Inflammatory macrophage (primary cell): ENCODE measurements around the gene NUTM2A.
"Not testable (repeated sequence)": the region's sequence is repeated elsewhere in the genome, so short reads cannot be mapped to it uniquely, and the experiment has no call there.

Source experiments
- DNase-seq, 2 donors: peaks; one replicate each; pipeline ENCODE4 v3.0.0-alpha.2; 2020 to 2022

NUTM2A gene

GRCh38 chr10:87248818-87249353 lies 23.6 kb downstream of the NUTM2A start:
- peak in 1 of 2 donors; percentile 2 for DNase-seq

- DNase-seq, result not testable (repeated sequence)
These were observed 55.6 kb downstream of the NUTM2A start for GRCh38 chr10:87280749-87281392.
